K562 (cell line): ENCODE data around the gene SH3GL3. TPM values are rescaled to one million over a fixed set of nuclear protein-coding genes. Genes with fewer than 3 reads are reported as not detected.

ENCODE experiments used
- ATAC-seq: fragments of 200-7000 bp; cut with Tn5 transposase; 3 replicates; pipeline ENCODE4 v1.9.1; 2020; ENCODE audit warnings: moderate library complexity
- BruUV-seq: library from RNA; stranded (reverse); fragments of 400-500 nt; replicated peaks from 2 replicates; lab custom pipeline; 2021; lab: Mats Ljungman, UMichigan
- CTCF ChIA-PET: fragments of 300-600 bp; formaldehyde crosslinking; extraction: SDS; loops from one replicate; lab custom pipeline; 2021; ENCODE audit warnings: low intra/inter-chr PET ratio; lab: Yijun Ruan, JAX
- POLR2A ChIA-PET: fragments of 300-600, 350-650 bp; sonication (Branson Sonifier 250); formaldehyde crosslinking; extraction: SDS; loops from one replicate; lab custom pipeline; 2021; ENCODE audit warnings: antibody characterized with exemption, inconsistent platforms; lab: Yijun Ruan, JAX
- DNase-seq, 4 experiments: peaks; one replicate each; pipeline versions ENCODE4 v3.0.0 to v3.0.0-alpha.2; 2011 to 2018; ENCODE audit warnings: low spot score in 3 of 4, mixed read lengths in 3 of 4; ENCODE audit errors: extremely low read depth in 1 of 4
- FAIRE-seq: peaks from 2 replicates; lab custom pipeline; 2011; peaks lifted over from hg19 to GRCh38; lab: Jason Lieb, UNC
- H2AFZ ChIP-seq: 2 replicates; pipeline ENCODE4 v1.6.0; 2011; ENCODE audit warnings: low read depth, low read length, control low read depth, inconsistent platforms
- H3K27ac ChIP-seq: fragments of 200-600 bp; 3 replicates; pipeline ENCODE4 v1.8.0; 2011; ENCODE audit warnings: low read depth, mild to moderate bottlenecking, control low read depth, inconsistent platforms, low read length, moderate library complexity, mixed read lengths; ENCODE audit errors: extremely low read depth
- H3K27me3 ChIP-seq, 2 experiments: fragments of 300-600 bp in 1 of 2; 2 replicates in 1 of 2; 3 replicates in 1 of 2; pipeline versions ENCODE4 v1.6.0 to v1.8.0; 2011; ENCODE audit warnings: inconsistent platforms in 2 of 2, low read length in 2 of 2, mild to moderate bottlenecking in 1 of 2, mixed read lengths in 1 of 2, moderate library complexity in 1 of 2; ENCODE audit not compliant: control insufficient read depth in 2 of 2, insufficient read depth in 2 of 2
- H3K36me3 ChIP-seq: fragments of 300-600 bp; 3 replicates; pipeline ENCODE4 v1.8.0; 2011; ENCODE audit warnings: mild to moderate bottlenecking, low read length, inconsistent platforms; ENCODE audit not compliant: control insufficient read depth, insufficient read depth
- H3K4me1 ChIP-seq, 2 experiments: fragments of 200-600 bp in 1 of 2; replicated peaks in 1 of 2; 2 replicates in 1 of 2; 3 replicates in 1 of 2; pipeline versions ENCODE4 v1.5.1 to v1.8.0; 2011; ENCODE audit warnings: inconsistent platforms in 2 of 2, low read length in 2 of 2, mild to moderate bottlenecking in 1 of 2, mixed read lengths in 1 of 2, moderate library complexity in 1 of 2; ENCODE audit not compliant: control insufficient read depth in 2 of 2, insufficient read depth in 2 of 2
- H3K4me2 ChIP-seq: 2 replicates; pipeline ENCODE4 v1.6.1; 2011; ENCODE audit warnings: low read length, control low read depth, inconsistent platforms, mixed read lengths; ENCODE audit not compliant: insufficient read depth
- H3K4me3 ChIP-seq: fragments of 200-600 bp; sonication (generic), shearing (Covaris generic); 2 replicates; pipeline ENCODE4 v1.5.1; 2016; ENCODE audit warnings: control low read depth, inconsistent platforms
- H3K79me2 ChIP-seq: fragments of 200-600 bp; 3 replicates; pipeline ENCODE4 v1.8.0; 2011; ENCODE audit warnings: low read length, inconsistent platforms; ENCODE audit not compliant: control insufficient read depth, insufficient read depth
- H3K9ac ChIP-seq, 2 experiments: 2 replicates each; pipeline versions ENCODE4 v1.6.0 to v1.6.1; 2011; ENCODE audit warnings: low read depth in 2 of 2, low read length in 2 of 2, control low read depth in 1 of 2, inconsistent platforms in 1 of 2, mild to moderate bottlenecking in 1 of 2, mixed read lengths in 1 of 2; ENCODE audit not compliant: insufficient read depth in 1 of 2
- H3K9me1 ChIP-seq: one replicate; pipeline ENCODE4 v1.6.0; 2011; ENCODE audit warnings: inconsistent platforms, mild to moderate bottlenecking, low read length, moderate library complexity; ENCODE audit not compliant: control insufficient read depth, insufficient read depth
- H3K9me3 ChIP-seq: replicated peaks from 2 replicates; pipeline ENCODE4 v1.5.1; 2011; ENCODE audit warnings: low read depth, low read length, inconsistent platforms; ENCODE audit not compliant: control insufficient read depth, insufficient read depth
- H4K20me1 ChIP-seq: replicated peaks from 2 replicates; pipeline ENCODE4 v1.6.1; 2011; ENCODE audit warnings: low read length, inconsistent platforms, mixed read lengths; ENCODE audit not compliant: control insufficient read depth, insufficient read depth
- C11orf30 ChIP-seq: fragments of 450-650 bp; IDR thresholded peaks from 2 replicates; pipeline ENCODE4 v1.6.1; 2016; ENCODE audit warnings: low read depth, mild to moderate bottlenecking
- CHAMP1 ChIP-seq: fragments of 450-650 bp; IDR thresholded peaks from 2 replicates; pipeline ENCODE4 v1.6.1; 2016; ENCODE audit warnings: mild to moderate bottlenecking
- CREB1 ChIP-seq, 2 experiments: sonication (generic) in 1 of 2; formaldehyde crosslinking in 1 of 2; IDR thresholded peaks; 2 replicates each; pipeline versions ENCODE4 v1.6.1 to v1.8.0; 2012 to 2022; ENCODE audit warnings: inconsistent platforms in 1 of 2, mild to moderate bottlenecking in 1 of 2, missing genetic modification reagents in 1 of 2, moderate library complexity in 1 of 2
- GATAD2B ChIP-seq: fragments of 450-650 bp; IDR thresholded peaks from 2 replicates; pipeline ENCODE4 v1.6.1; 2017; ENCODE audit warnings: mild to moderate bottlenecking, borderline replicate concordance
- HCFC1 ChIP-seq: IDR thresholded peaks from 2 replicates; pipeline ENCODE4 v1.6.1; 2012; ENCODE audit warnings: low read depth, low read length, improper control_type of control experiment
- ILF3 ChIP-seq: fragments of 450-650 bp; IDR thresholded peaks from 2 replicates; pipeline ENCODE4 v1.6.1; 2018; ENCODE audit warnings: antibody characterized with exemption, mild to moderate bottlenecking, moderate library complexity, borderline replicate concordance
- KHSRP ChIP-seq: fragments of 450-650 bp; IDR thresholded peaks from 2 replicates; pipeline ENCODE4 v1.6.1; 2017
- POLR2AphosphoS2 ChIP-seq: IDR thresholded peaks from 2 replicates; pipeline ENCODE4 v1.6.1; 2012; ENCODE audit warnings: low read length, improper control_type of control experiment
- TBP ChIP-seq: optimal IDR thresholded peaks from 2 replicates; pipeline ENCODE3; 2011; ENCODE audit warnings: low read depth, low read length, improper control_type of control experiment
- ZNF586 ChIP-seq: fragments of 450-650 bp; formaldehyde crosslinking; conservative IDR thresholded peaks from 2 replicates; pipeline ENCODE4 v1.4.0; 2020; ENCODE audit warnings: mild to moderate bottlenecking, moderate library complexity
- WGBS: fragments of 100-300 bp; shearing (Covaris generic); methylation state at CpG from one replicate; pipeline ENCODE4 v1.1.6; 2016; ENCODE audit warnings: low coverage, mixed read lengths; ENCODE audit not compliant: insufficient coverage; ENCODE audit errors: missing lambda C conversion rate; 5-methylcytosine and 5-hydroxymethylcytosine counted together
- in situ Hi-C: fragments of 300-500 bp; cut with MboI; formaldehyde crosslinking; loops from 4 replicates; pipeline ENCODE4 v1.15.0; 2018; ENCODE audit warnings: inconsistent platforms, mixed read lengths
- intact Hi-C: fragments of 100-400 bp; cut with micrococcal nuclease; formaldehyde crosslinking; loops from 2 replicates; pipeline ENCODE4 v1.14.2; 2022
- polyA plus RNA-seq, 8 experiments: library from polyadenylated mRNA; depleted of rRNA in 4 of 8; stranded (reverse) in 5 of 8; unstranded in 3 of 8; fragments of >200 nt; fragmentation: Nextera tagmentation in 2 of 8; fragmentation: Illumina TruSeq in 1 of 8; extraction: Ambion mirVana in 2 of 8; extraction: Trizol in 1 of 8; gene quantifications; 2 replicates each; pipeline versions ENCODE4 v1.2.1 to v1.2.3, GENCODE V29; 2011 to 2014; ENCODE audit warnings: inconsistent platforms in 1 of 8, missing spikeins in 1 of 8
- total RNA-seq, 7 experiments: library from RNA; depleted of rRNA in 6 of 7; stranded (reverse); fragments of >200 nt in 6 of 7; fragmentation: Illumina TruSeq in 2 of 7; extraction: Trizol in 2 of 7; gene quantifications; 2 replicates each; pipeline versions ENCODE4 v1.2.1 to v1.2.3, GENCODE V29; 2011 to 2021; ENCODE audit warnings: low replicate concordance in 1 of 7

Gene SH3GL3
- total and polyA plus RNA-seq, 9 of the 15 experiments (the other 6 are each of a cell fraction or from before 2014, with no cell fraction given) = 3.9 to 16.0 (median 9.7) TPM

- TF ChIP-seq CHAMP1 (no peak), C11orf30 (no peak), HCFC1 (no peak), CREB1 (IDR thresholded peaks at IDR 0.05) (no peak), CREB1 (CRISPR knock-in tag; IDR thresholded peaks at IDR 0.05) (no peak)
Measured at GRCh38 chr15:83430441-83430840, 16.7 kb upstream of the SH3GL3 start (continued).

DNA sequence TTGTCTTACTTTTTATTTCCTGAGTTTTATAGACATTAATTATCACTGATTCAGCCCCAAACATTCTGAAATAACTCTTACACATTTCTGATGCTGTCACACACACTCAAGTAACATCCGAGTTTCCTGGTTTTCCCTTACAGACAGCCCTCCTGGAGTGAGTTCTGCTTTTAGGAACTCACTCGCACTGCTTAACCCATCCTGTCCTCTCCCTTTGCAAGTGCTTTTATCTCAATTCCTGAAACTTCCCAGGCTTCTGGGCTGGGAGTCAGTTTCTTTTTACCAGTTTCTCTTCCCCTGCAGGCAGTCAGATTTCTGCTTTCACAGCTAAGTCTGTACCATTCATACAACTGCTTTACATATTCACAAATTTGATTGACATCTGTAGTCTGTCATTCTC, 15.6 kb upstream of the SH3GL3 start:
- no peak overlapping the region for H2AFZ ChIP-seq
- no peak overlapping the region for H3K4me2 ChIP-seq
- H3K4me3 ChIP-seq = no peak overlapping the region
- 0 out of 2 replicates have a peak, but pooled peaks cover 4% of the 10 kb centered on the region for H4K20me1 ChIP-seq
- no peaks in the 10 kb centered on the region for H3K36me3 ChIP-seq
- no TSS peak for BruUV-seq
- no peaks in the 10 kb centered on the region for H3K9me1 ChIP-seq
- no peak overlapping the region for H3K9ac ChIP-seq
- H3K4me1 ChIP-seq = no peaks in the 10 kb centered on the region
- ChIA-PET POLR2A (no interaction called here), CTCF (no interaction called here)
- 0% methylated on average over 2 of the region's 2 CpGs for WGBS
- H3K79me2 ChIP-seq = no peaks in the 10 kb centered on the region
- TF ChIP-seq ILF3 = no peak
- TF ChIP-seq GATAD2B = no peak
- TF ChIP-seq ZNF586 (CRISPR knock-in tag) = no peak
- no peak for TF ChIP-seq POLR2AphosphoS2
- no peak for TF ChIP-seq KHSRP
- no peak for TF ChIP-seq TBP
- in situ Hi-C loops (loop anchor here (10.0 kb wide), 1 partner anchor 593 kb away; no protein-coding TSS in a partner anchor), intact Hi-C loops (loop anchor here (10.0 kb wide), 2 partner anchors 313 to 593 kb away; no protein-coding TSS in a partner anchor)
- ATAC-seq (no peak), DNase-seq (no peak), FAIRE-seq (no peak)
- H3K27me3 ChIP-seq = peaks cover 0 to 2% of the 10 kb centered on the region in 2 experiments; a peak in 3 of 5 replicates
- no peaks in the 10 kb centered on the region for H3K9me3 ChIP-seq
- H3K27ac ChIP-seq = no peak overlapping the region
